ENCODE data around the gene EPHA6. TPM values are rescaled to one million over a fixed set of nuclear protein-coding genes. Genes with fewer than 3 reads are reported as not detected.

EPHA6 gene
- polyA plus RNA-seq, 3 donors, result 0.06 to 1.1 (median 0.10) TPM

GRCh38 chr3:97106652-97106989, 292.2 kb downstream of the EPHA6 start:
- WGBS, 3 donors, result 80 to 88% (median 88%) methylated on average over 4 of the region's 4 CpGs
- no peak overlapping the region for H3K27ac ChIP-seq (ENCODE audit: low read depth, low read length)

DNA sequence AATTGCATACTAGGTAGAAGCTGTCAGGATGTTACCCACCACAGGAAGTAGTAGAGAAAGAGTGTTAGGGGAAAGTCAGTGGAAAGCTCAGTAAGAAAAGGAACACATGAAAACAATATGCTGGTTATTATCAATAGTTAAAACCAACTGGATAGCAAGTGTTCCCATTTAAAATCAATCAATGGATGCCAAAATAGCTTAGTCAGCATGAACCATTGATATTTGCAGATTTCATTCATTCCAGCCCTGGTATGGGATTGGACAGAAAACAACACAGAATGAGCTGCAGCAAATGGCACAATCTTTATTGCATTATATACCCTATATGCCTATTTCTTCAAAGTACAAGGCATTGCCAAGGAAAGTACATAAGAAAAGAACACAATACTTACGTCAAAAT, 293.7 kb downstream of the EPHA6 start:
- WGBS, 3 donors, result 67 to 84% (median 83%) methylated on average over 1 of the region's 1 CpG

DNA sequence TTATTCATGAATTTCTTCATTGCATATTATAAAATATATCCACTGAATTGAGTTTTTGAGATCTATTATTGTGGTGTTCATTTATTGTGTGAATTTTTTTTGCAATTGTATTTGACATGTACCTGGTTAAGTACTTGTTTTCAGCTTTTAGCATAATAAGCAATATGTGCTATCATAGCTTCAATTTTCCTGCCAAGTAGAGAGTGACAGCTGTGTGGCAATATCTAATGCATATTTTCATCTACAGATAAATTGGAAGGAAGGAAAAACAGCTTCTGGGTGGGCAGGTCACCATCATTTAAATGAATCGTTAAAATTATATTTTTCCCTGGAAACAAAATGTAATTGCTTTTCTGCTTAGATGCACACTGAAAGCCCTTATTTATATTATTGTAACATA, 296.9 kb downstream of the EPHA6 start:
- WGBS, 3 donors, result 78 to 93% (median 83%) methylated on average over 1 of the region's 1 CpG
- no peak overlapping the region for H3K27ac ChIP-seq (ENCODE audit: low read depth, low read length)

More for the DNA sequence above, 293.7 kb downstream of the EPHA6 start:
- no peak overlapping the region for H3K27ac ChIP-seq (ENCODE audit: low read depth, low read length)

- 37 to 42% (median 38%) methylated on average over 1 of the region's 1 CpG for WGBS, 3 donors
- H3K27ac ChIP-seq (ENCODE audit: low read depth, low read length), result no peak overlapping the region
Measured at GRCh38 chr3:97121386-97121785, 307.0 kb downstream of the EPHA6 start.

GRCh38 chr3:97125902-97126499, 311.6 kb downstream of the EPHA6 start:
- H3K27ac ChIP-seq (ENCODE audit: low read depth, low read length), result no peak overlapping the region
- 42 to 48% (median 43%) methylated on average over 4 of the region's 4 CpGs for WGBS, 3 donors

DNA sequence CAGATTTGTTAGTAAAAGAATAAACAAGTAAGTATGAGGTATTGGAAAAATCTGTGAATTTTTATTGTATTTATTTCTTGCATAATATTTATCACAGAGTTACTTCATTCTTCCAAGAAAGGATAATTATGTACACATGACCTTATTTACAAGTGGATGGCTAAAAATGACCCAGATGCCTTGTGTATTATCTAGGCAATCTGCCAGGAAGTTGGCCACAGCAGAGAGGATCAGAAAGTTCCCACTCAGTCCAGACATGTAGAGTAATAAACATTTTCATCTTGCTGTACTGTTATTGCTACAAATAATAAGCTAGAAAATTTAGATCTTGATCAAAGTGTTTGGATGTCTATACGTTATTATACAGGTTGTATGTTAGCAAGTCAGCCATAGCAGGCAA, 317.1 kb downstream of the EPHA6 start:
- H3K27ac ChIP-seq (ENCODE audit: low read depth, low read length), result no peak overlapping the region
- 65 to 78% (median 70%) methylated on average over 1 of the region's 1 CpG for WGBS, 3 donors

DNA sequence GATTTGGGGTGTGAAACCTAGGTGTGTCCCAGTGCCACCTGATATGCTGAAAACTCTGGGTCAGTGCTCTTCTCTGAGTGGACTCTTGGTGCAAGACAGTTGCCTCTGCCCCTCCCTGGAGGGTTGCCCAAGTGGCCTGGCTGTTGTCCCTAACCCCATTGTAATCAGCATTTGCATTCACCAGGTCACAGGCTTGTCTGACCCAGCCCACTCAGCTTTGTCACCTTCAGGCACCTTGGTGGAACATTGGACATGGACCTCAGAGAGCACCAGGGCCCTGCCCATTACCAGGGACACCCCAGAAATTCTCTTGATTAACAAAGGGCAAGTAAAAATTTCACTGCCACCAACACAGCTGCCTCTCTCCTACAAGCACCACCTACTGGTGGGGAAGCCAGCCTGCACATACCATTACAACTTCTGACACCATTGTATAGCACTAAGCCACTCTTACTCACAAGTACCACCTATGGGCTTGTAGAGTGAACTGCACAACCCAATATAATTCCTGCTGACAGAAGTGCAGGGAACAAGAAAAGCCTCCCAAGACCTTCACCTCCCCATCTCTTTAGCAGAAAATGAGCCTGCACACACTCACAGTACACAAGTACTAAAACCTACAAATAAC, 324.6 kb downstream of the EPHA6 start:
- H3K27ac ChIP-seq (ENCODE audit: low read depth, low read length), result no peak overlapping the region

GRCh38 chr3:97148931-97149330, 334.5 kb downstream of the EPHA6 start:
- WGBS, 3 donors, result 83 to 88% (median 86%) methylated on average over 2 of the region's 2 CpGs
- no peak overlapping the region for H3K27ac ChIP-seq (ENCODE audit: low read depth, low read length)

DNA sequence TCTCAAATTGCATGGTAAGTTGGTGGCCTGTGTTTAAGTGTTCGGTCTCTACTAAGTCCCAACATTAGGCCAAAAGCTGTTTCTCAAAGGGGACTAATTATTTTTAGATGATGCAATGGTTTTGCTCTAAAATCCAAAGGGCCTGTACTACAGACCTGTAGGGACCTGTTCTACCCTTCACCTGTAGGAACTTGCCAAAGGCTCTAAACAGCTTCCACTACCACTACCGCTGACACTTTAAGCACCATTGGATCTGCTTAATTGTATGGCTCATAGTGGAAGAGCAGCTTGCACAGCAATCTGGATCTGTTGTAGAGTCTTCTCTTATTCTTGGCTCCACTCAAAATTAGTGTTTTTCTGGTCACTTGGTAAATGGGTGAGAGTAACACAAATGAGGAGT, 346.8 kb downstream of the EPHA6 start:
- 80 to 92% (median 87%) methylated on average over 2 of the region's 2 CpGs for WGBS, 3 donors
- H3K27ac ChIP-seq (ENCODE audit: low read depth, low read length), result no peak overlapping the region

- no peak overlapping the region for H3K27ac ChIP-seq (ENCODE audit: low read depth, low read length)
Measured at GRCh38 chr3:97177242-97177641, 362.8 kb downstream of the EPHA6 start.

GRCh38 chr3:97181704-97182103, 367.3 kb downstream of the EPHA6 start:
- WGBS, 3 donors, result 56 to 77% (median 67%) methylated on average over 3 of the region's 3 CpGs

GRCh38 chr3:97187771-97188170, 373.4 kb downstream of the EPHA6 start:
- no peak overlapping the region for H3K27ac ChIP-seq (ENCODE audit: low read depth, low read length)

More at GRCh38 chr3:97181704-97182103, 367.3 kb downstream of the EPHA6 start:
- H3K27ac ChIP-seq (ENCODE audit: low read depth, low read length), result no peak overlapping the region

- H3K27ac ChIP-seq (ENCODE audit: low read depth, low read length), result no peak overlapping the region
- WGBS, 3 donors, result 63 to 67% (median 65%) methylated on average over 2 of the region's 2 CpGs
Measured at GRCh38 chr3:97189835-97190234, 375.4 kb downstream of the EPHA6 start.

DNA sequence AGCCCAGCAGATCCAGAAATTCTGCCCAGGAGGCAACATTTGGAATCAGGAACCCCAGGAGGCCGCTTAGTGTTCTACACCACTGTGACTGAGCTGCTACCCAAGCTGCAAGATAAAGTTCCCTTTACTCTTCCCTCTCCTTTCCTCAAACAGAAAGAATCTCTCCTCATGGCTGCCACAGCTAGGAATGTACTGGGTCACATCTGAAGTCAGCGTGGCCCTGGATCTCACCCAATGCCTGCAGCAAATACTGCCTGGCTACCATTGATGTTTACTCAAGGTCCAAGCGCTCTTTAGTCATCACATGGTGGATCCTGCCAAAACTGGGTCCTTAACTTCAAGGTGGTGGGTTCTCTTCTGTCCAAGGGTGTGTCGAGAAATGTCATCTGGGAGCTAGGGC, 382.7 kb downstream of the EPHA6 start:
- 76 to 90% (median 87%) methylated on average over 4 of the region's 4 CpGs for WGBS, 3 donors
- H3K27ac ChIP-seq (ENCODE audit: low read depth, low read length), result no peak overlapping the region

DNA sequence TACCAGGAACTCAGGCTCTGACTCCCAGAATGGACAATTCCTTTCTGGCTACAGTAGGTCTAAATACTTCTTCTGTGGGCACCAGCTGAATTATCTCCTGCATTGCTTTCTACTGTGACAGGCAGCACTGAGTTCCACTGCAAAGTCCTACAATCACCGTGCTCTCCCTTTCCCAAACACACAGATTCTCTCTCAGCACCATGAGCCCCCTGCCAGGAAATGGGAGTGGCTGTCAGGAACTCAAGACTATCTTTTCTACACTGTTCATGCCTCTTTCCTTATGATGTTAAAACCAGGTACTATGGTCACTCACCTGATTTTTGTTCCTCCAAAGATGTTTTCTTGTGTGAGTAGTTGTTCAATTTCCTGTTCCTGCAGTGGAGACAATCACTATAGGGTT, 383.4 kb downstream of the EPHA6 start:
- WGBS, 3 donors, result 71 to 90% (median 76%) methylated on average over 1 of the region's 1 CpG
- H3K27ac ChIP-seq (ENCODE audit: low read depth, low read length), result no peak overlapping the region

GRCh38 chr3:97200387-97200786, 386.0 kb downstream of the EPHA6 start:
- H3K27ac ChIP-seq (ENCODE audit: low read depth, low read length), result no peak overlapping the region
- 81 to 91% (median 90%) methylated on average over 3 of the region's 3 CpGs for WGBS, 3 donors

- no peak overlapping the region for H3K27ac ChIP-seq (ENCODE audit: low read depth, low read length)
- WGBS, 3 donors, result 74 to 82% (median 75%) methylated on average over 2 of the region's 2 CpGs
Measured at GRCh38 chr3:97201814-97202213, 387.4 kb downstream of the EPHA6 start.

DNA sequence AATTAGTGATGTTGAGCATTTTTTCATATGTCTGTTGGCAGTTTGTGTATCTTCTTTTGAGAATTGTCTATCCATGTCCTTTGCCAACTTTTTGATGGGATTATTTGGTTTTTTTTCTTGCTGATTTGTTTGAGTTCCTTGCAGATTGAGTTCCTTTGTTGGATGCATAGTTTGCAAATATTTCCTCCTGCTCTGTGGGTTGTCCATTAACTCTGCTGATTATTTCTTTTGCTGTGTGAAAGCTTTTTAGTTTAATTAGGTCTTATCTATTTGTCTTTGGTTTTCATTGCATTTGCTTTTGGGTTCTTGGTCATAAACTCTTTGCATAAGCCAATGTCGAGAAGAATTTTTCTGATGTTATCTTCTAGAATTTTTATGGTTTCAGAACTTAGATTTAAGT, 414.6 kb downstream of the EPHA6 start:
- WGBS, 3 donors, result 28 to 86% (median 78%) methylated on average over 1 of the region's 1 CpG
- H3K27ac ChIP-seq (ENCODE audit: low read depth, low read length), result no peak overlapping the region

DNA sequence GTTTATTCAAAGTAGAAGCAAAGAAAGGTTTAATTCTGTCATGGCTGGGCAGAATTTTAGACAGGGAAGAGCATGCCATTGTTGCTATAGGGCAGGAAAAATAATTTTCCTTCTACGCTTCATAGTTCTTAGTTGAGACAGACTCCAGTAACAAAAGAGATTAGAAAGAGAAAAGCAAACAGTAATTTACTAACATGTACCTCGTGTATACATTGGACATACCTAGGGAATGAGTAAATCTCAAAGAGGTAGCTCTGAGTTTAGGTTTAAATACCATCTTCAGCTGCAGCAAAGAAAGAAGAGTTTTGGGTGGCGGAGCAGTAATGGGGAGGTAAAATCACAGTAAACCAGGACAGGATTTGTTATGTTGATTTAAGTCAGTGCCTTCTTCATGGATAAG, 416.1 kb downstream of the EPHA6 start:
- 77 to 79% (median 78%) methylated on average over 3 of the region's 3 CpGs for WGBS, 3 donors
- H3K27ac ChIP-seq (ENCODE audit: low read depth, low read length), result no peak overlapping the region

DNA sequence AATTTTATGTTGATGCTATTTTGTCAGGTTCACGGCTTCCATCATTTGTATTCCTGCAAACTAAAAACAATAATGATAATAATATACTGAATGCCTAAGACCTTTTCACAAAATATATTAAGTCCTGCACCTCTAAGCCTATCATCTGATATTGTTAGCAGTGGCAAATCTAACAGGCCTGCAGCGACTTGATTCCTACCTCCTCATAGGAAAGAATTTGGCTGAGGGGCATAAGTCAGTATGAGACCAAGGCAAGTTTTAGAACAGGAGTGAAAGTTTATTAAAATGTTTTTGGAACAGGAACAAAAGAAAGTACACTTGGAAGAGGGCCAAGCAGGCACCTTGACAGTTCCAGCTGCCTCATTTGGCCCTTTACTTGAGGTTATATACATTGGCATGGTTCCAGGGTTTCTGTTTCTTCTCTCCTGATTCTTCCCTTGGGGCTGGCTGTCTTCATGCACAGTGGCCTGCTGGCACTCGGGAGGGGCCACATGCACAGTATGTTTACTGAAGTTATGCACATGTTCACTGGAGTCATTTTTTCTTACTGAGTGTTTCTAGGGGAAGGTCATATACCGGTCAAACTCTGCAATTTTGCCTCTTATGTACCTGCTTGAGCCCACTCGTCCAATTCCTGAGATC, 418.1 kb downstream of the EPHA6 start:
- 41 to 58% (median 53%) methylated on average over 5 of the region's 5 CpGs for WGBS, 3 donors
- H3K27ac ChIP-seq (ENCODE audit: low read depth, low read length), result no peak overlapping the region

All from adipose tissue (tissue), 3 donors.